Suprapubic skin (tissue), 4 donors: ENCODE data around the gene OSTC. TPM values are rescaled to one million over a fixed set of nuclear protein-coding genes. Genes with fewer than 3 reads are reported as not detected.

ENCODE experiments used
- DNase-seq, 2 donors: peaks; one replicate each; pipeline ENCODE4 v3.0.0-alpha.2; 2019; ENCODE audit warnings: low spot score in 2 of 2
- H3K27ac ChIP-seq: fragments of 200-600 bp; sonication (generic); one replicate; pipeline ENCODE4 v1.5.1; 2019
- H3K27me3 ChIP-seq: fragments of 200-600 bp; sonication (generic); one replicate; pipeline ENCODE4 v1.5.1; 2019
- H3K36me3 ChIP-seq: fragments of 200-600 bp; sonication (generic); one replicate; pipeline ENCODE4 v1.5.1; 2019
- H3K4me1 ChIP-seq: fragments of 200-600 bp; sonication (generic); one replicate; pipeline ENCODE4 v1.5.1; 2019
- H3K4me3 ChIP-seq: fragments of 200-600 bp; sonication (generic); one replicate; pipeline ENCODE4 v1.5.1; 2019; ENCODE audit warnings: mild to moderate bottlenecking
- H3K9me3 ChIP-seq: fragments of 200-600 bp; sonication (generic); one replicate; pipeline ENCODE4 v1.5.1; 2019
- CTCF ChIP-seq, 2 donors: fragments of 200-600 bp in 1 of 2; fragments of 450-650 bp in 1 of 2; sonication (generic) in 1 of 2; IDR thresholded peaks; one replicate each; pipeline ENCODE4 v1.5.1; 2016 to 2019; ENCODE audit warnings: antibody characterized with exemption in 2 of 2, mild to moderate bottlenecking in 1 of 2, moderate library complexity in 1 of 2
- EP300 ChIP-seq: sonication (generic); formaldehyde crosslinking; IDR thresholded peaks from one replicate; pipeline ENCODE4 v1.6.1; 2017; ENCODE audit warnings: antibody characterized with exemption
- POLR2A ChIP-seq, 2 donors: fragments of 450-650 bp; IDR thresholded peaks; one replicate each; pipeline ENCODE4 v1.6.1; 2017; ENCODE audit warnings: antibody characterized with exemption in 2 of 2, mild to moderate bottlenecking in 2 of 2, moderate library complexity in 2 of 2
- POLR2AphosphoS5 ChIP-seq, 3 donors: sonication (generic); formaldehyde crosslinking; IDR thresholded peaks; one replicate each; pipeline ENCODE4 v1.6.1; 2017; ENCODE audit warnings: antibody characterized with exemption in 3 of 3
- WGBS: methylation state at CpG from one replicate; pipeline ENCODE4 v1.1.5; 2018; 5-methylcytosine and 5-hydroxymethylcytosine counted together
- total RNA-seq, 4 donors: library from RNA; depleted of rRNA; stranded (reverse); fragments of >200 nt; gene quantifications; one replicate each; pipeline ENCODE4 v1.1.0, GENCODE V29; 2016

The OSTC gene
- total RNA-seq, 4 donors from 2014 or later: 23.7 to 60.2 (median 39.4) TPM

DNA sequence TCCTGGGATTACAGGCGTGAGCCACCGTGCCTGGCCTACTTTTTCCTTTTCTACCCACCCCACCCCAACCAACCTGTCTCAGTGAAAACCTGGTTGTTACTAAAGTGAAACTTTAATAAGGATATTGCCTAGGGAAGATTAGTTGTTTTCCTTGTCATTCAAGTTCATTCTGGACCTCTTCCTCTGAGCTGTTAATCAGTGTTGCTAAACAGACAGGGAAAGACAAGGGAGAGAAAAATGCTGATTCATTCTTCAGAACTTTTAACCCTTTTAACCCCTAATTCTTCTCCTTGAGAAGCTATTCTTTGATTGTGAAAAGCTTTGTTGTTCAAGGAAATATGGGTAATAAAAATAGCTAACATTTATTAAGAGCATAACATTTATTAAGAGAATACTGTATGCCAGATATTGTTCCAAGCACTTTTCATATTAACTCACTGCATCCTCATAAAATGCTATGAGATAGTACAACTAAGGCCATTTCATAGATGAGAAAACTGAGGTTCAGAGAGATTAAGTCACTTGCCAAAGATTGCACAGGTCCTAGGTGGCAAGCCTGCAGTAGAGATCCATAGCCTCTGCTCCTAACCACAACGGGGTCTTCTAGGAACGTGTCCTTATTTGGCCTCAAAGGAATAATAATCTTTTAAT, 34.8 kb downstream of the OSTC start:
- no peaks in the 10 kb centered on the region for H3K27me3 ChIP-seq
- WGBS: 71% methylated on average over 4 of the region's 4 CpGs
- H3K4me1 ChIP-seq: no peaks in the 10 kb centered on the region
- no peaks in the 10 kb centered on the region for H3K9me3 ChIP-seq
- no peak overlapping the region for H3K4me3 ChIP-seq
- H3K36me3 ChIP-seq: no peaks in the 10 kb centered on the region
- DNase-seq: no peak
- H3K27ac ChIP-seq: no peak overlapping the region
- no peak for TF ChIP-seq CTCF (IDR thresholded peaks at IDR 0.05)
- no peak for TF ChIP-seq POLR2AphosphoS5 (IDR thresholded peaks at IDR 0.05)
- no peak for TF ChIP-seq POLR2A (IDR thresholded peaks at IDR 0.05)

DNA sequence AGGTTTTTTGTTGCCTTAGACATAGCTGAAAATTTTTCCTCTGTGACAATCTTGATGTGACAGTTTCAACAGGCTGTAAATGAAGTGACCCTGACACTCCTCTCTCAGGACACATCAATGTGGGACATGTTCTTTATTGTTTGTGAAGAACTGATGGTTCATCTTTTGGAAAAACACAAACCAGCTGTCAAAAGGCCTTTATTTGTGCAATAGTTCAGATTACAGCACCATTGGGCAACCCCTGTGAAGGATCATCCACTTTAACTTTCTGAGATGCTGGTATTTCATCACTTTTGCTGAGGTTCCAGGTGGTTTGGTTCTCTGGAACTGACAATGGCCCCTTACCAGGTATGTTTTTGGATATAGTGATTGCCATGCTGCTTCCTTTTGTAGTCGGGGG, 40.3 kb downstream of the OSTC start:
- DNase-seq: no peak
- 92% methylated on average over 1 of the region's 1 CpG for WGBS
- Histone ChIP-seq H3K27me3 (no peaks in the 10 kb centered on the region), H3K9me3 (no peaks in the 10 kb centered on the region), H3K4me1 (no peaks in the 10 kb centered on the region), H3K27ac (no peak overlapping the region), H3K36me3 (no peaks in the 10 kb centered on the region), H3K4me3 (no peak overlapping the region)
- TF ChIP-seq CTCF (IDR thresholded peaks at IDR 0.05) (no peak), POLR2A (IDR thresholded peaks at IDR 0.05) (no peak), EP300 (no peak), POLR2AphosphoS5 (IDR thresholded peaks at IDR 0.05) (no peak)

- WGBS: 87% methylated on average over 3 of the region's 3 CpGs
- no peak for TF ChIP-seq POLR2A (IDR thresholded peaks at IDR 0.05)
- no peak for TF ChIP-seq POLR2AphosphoS5 (IDR thresholded peaks at IDR 0.05)
- TF ChIP-seq EP300: no peak
- TF ChIP-seq CTCF (IDR thresholded peaks at IDR 0.05): no peak
- Histone ChIP-seq H3K9me3 (no peaks in the 10 kb centered on the region), H3K4me3 (no peak overlapping the region), H3K27me3 (no peaks in the 10 kb centered on the region), H3K4me1 (no peaks in the 10 kb centered on the region), H3K36me3 (no peaks in the 10 kb centered on the region), H3K27ac (no peak overlapping the region)
- DNase-seq: no peak
These were observed 42.8 kb downstream of the OSTC start for GRCh38 chr4:108693211-108693610.

- WGBS: 85% methylated on average over 3 of the region's 3 CpGs
- Histone ChIP-seq H3K27me3 (no peaks in the 10 kb centered on the region), H3K36me3 (no peaks in the 10 kb centered on the region), H3K27ac (no peak overlapping the region), H3K4me3 (no peak overlapping the region), H3K9me3 (no peaks in the 10 kb centered on the region), H3K4me1 (no peaks in the 10 kb centered on the region)
- no peak for DNase-seq
- TF ChIP-seq CTCF (IDR thresholded peaks at IDR 0.05): no peak
- no peak for TF ChIP-seq POLR2A (IDR thresholded peaks at IDR 0.05)
- TF ChIP-seq EP300: no peak
- TF ChIP-seq POLR2AphosphoS5 (IDR thresholded peaks at IDR 0.05): no peak
These were observed 43.4 kb downstream of the OSTC start for GRCh38 chr4:108693819-108694218.

- DNase-seq: no peak
- Histone ChIP-seq H3K4me1 (no peaks in the 10 kb centered on the region), H3K36me3 (no peaks in the 10 kb centered on the region), H3K4me3 (no peak overlapping the region), H3K27me3 (no peaks in the 10 kb centered on the region), H3K27ac (no peak overlapping the region), H3K9me3 (no peaks in the 10 kb centered on the region)
- WGBS: 63% methylated on average over 3 of the region's 3 CpGs
- TF ChIP-seq POLR2AphosphoS5 (IDR thresholded peaks at IDR 0.05) (no peak), CTCF (IDR thresholded peaks at IDR 0.05) (no peak), EP300 (no peak), POLR2A (IDR thresholded peaks at IDR 0.05) (no peak)
These were observed 44.0 kb downstream of the OSTC start for GRCh38 chr4:108694423-108694822.
